C4-2B (cell line): ENCODE data around the gene KNTC1.

Experiments used
- CTCF ChIP-seq: fragments of 450-650 bp; conservative IDR thresholded peaks from 2 replicates; pipeline ENCODE4 v1.5.1; 2017; ENCODE audit warnings: mild to moderate bottlenecking
- ZFX ChIP-seq: fragments of 450-650 bp; IDR thresholded peaks from 2 replicates; pipeline ENCODE4 v1.6.1; 2017

DNA sequence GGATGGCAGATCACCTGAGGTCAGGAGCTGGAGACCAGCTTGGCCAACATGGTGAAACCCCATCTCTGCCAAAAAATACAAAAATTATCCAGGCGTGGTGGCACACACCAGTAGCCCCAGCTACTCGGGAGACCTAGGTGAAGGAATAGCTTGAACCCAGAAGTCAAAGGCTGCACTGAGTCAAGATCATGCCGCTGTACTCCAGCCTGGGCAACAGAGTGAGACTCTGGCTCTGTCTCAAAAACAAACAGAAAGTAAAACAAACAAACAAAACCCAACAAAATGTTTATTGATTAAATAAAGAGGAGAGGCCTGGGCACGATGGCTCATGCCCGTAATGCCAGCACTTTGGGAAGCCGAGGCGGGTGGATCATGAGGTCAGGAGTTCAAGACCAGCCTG, 31.8 kb upstream of the KNTC1 start:
- TF ChIP-seq CTCF = no peak
- no peak for TF ChIP-seq ZFX
